SU-DHL-6 (cell line): Measurements from ENCODE around the gene SEC63.
"Not testable (repeated sequence)": the region's sequence is repeated elsewhere in the genome, so short reads cannot be mapped to it uniquely, and the experiment has no call there.

Experiments used
- H2AFZ ChIP-seq: fragments of 200-600 bp; sonication (generic); 2 replicates; pipeline ENCODE4 v1.6.1; 2014; ENCODE audit warnings: low read depth, mild to moderate bottlenecking, moderate library complexity, mixed read lengths, antibody characterized with exemption, low read length; ENCODE audit not compliant: severe bottlenecking
- H3F3A ChIP-seq: fragments of 200-600 bp; shearing (Covaris generic); 2 replicates; pipeline ENCODE4 v1.6.0; 2016; ENCODE audit warnings: antibody characterized with exemption, mild to moderate bottlenecking; ENCODE audit not compliant: insufficient read depth
- H3K27ac ChIP-seq: fragments of 200-600 bp; sonication (generic); 2 replicates; pipeline ENCODE4 v1.5.1; 2016; ENCODE audit warnings: low read depth, mild to moderate bottlenecking, low read length, moderate library complexity, mixed read lengths
- H3K27me3 ChIP-seq: fragments of 200-600 bp; sonication (generic), shearing (Covaris generic); 2 replicates; pipeline ENCODE4 v1.6.0; 2014; ENCODE audit warnings: mild to moderate bottlenecking, low read length
- H3K36me3 ChIP-seq: fragments of 200-600 bp; sonication (generic); 2 replicates; pipeline ENCODE4 v1.6.1; 2014; ENCODE audit warnings: mild to moderate bottlenecking, low read length, mixed read lengths
- H3K4me2 ChIP-seq: fragments of 300-600, 200-600 bp; shearing (Covaris generic), sonication (generic); 2 replicates; pipeline ENCODE4 v1.6.0; 2014; ENCODE audit warnings: low read length, low read depth, mild to moderate bottlenecking; ENCODE audit not compliant: poor library complexity, severe bottlenecking
- H3K4me3 ChIP-seq: fragments of 200-600 bp; sonication (generic); 2 replicates; pipeline ENCODE4 v1.5.1; 2014; ENCODE audit warnings: antibody characterized with exemption, low read length, mild to moderate bottlenecking, mixed read lengths; ENCODE audit not compliant: insufficient read depth, poor library complexity, severe bottlenecking
- H3K79me2 ChIP-seq: fragments of 200-600 bp; sonication (generic); 2 replicates; pipeline ENCODE4 v1.6.1; 2014; ENCODE audit warnings: mild to moderate bottlenecking, low read length, moderate library complexity; ENCODE audit not compliant: insufficient read depth
- H3K9ac ChIP-seq: fragments of 200-600 bp; sonication (generic); 2 replicates; pipeline ENCODE4 v1.7.0; 2014; ENCODE audit warnings: mild to moderate bottlenecking, low read length
- H3K9me2 ChIP-seq: fragments of 200-600 bp; sonication (generic); replicated peaks from 2 replicates; pipeline ENCODE4 v1.6.1; 2014; ENCODE audit warnings: low read length; ENCODE audit not compliant: insufficient read depth
- H3K9me3 ChIP-seq: fragments of 200-600 bp; sonication (generic); 2 replicates; pipeline ENCODE4 v1.6.1; 2014; ENCODE audit warnings: low read length, mixed read lengths; ENCODE audit not compliant: insufficient read depth
- H4K20me1 ChIP-seq: fragments of 200-600 bp; sonication (generic); 2 replicates; pipeline ENCODE4 v1.6.1; 2014; ENCODE audit warnings: low read depth, mild to moderate bottlenecking, antibody characterized with exemption, low read length, moderate library complexity, mixed read lengths
- CTCF ChIP-seq: fragments of 200-600 bp; sonication (generic); IDR thresholded peaks from one replicate; pipeline ENCODE4 v1.5.1; 2017; ENCODE audit warnings: antibody characterized with exemption, mild to moderate bottlenecking, low read length, moderate library complexity; ENCODE audit not compliant: insufficient read depth, poor library complexity, severe bottlenecking
- EZH2phosphoT487 ChIP-seq: fragments of 200-600 bp; sonication (generic), shearing (Covaris generic); conservative IDR thresholded peaks from 2 replicates; pipeline ENCODE4 v1.6.1; 2018; ENCODE audit warnings: mild to moderate bottlenecking, antibody characterized with exemption, low read length, moderate library complexity, mixed read lengths

The SEC63 gene

GRCh38 chr6:107991772-107992550, 34.0 kb upstream of the SEC63 start:
- Histone ChIP-seq H3K9me2 (no peaks in the 10 kb centered on the region), H2AFZ (no peak overlapping the region), H4K20me1 (no peaks in the 10 kb centered on the region), H3K9me3 (no peaks in the 10 kb centered on the region), H3K79me2 (no peaks in the 10 kb centered on the region), H3K4me3 (no peak overlapping the region), H3F3A (no peaks in the 10 kb centered on the region), H3K27ac (no peak overlapping the region), H3K36me3 (no peaks in the 10 kb centered on the region), H3K9ac (no peak overlapping the region), H3K4me2 (no peak overlapping the region), H3K27me3 (no peaks in the 10 kb centered on the region)
- TF ChIP-seq EZH2phosphoT487, result no peak
- TF ChIP-seq CTCF, result no peak

GRCh38 chr6:107991061-107991460, 33.1 kb upstream of the SEC63 start:
- H3K9ac ChIP-seq, result no peak overlapping the region
- no peaks in the 10 kb centered on the region for H4K20me1 ChIP-seq
- H3K27ac ChIP-seq, result no peak overlapping the region
- H3F3A ChIP-seq, result no peaks in the 10 kb centered on the region
- no peaks in the 10 kb centered on the region for H3K9me2 ChIP-seq
- no peak overlapping the region for H3K4me2 ChIP-seq
- no peak overlapping the region for H3K4me3 ChIP-seq
- H3K79me2 ChIP-seq, result no peaks in the 10 kb centered on the region
- TF ChIP-seq EZH2phosphoT487, result no peak
- no peaks in the 10 kb centered on the region for H3K9me3 ChIP-seq
- no peaks in the 10 kb centered on the region for H3K36me3 ChIP-seq
- H3K27me3 ChIP-seq, result no peaks in the 10 kb centered on the region
- H2AFZ ChIP-seq, result no peak overlapping the region

- H3K9ac ChIP-seq, H3K9me2 ChIP-seq, H3F3A ChIP-seq, H3K4me3 ChIP-seq, H3K36me3 ChIP-seq, H3K27ac ChIP-seq, H3K27me3 ChIP-seq, H3K79me2 ChIP-seq, H3K4me2 ChIP-seq, H4K20me1 ChIP-seq, H3K9me3 ChIP-seq, H2AFZ ChIP-seq: not testable (repeated sequence)
Observed at GRCh38 chr6:107990587-107990986, 32.6 kb upstream of the SEC63 start.

DNA sequence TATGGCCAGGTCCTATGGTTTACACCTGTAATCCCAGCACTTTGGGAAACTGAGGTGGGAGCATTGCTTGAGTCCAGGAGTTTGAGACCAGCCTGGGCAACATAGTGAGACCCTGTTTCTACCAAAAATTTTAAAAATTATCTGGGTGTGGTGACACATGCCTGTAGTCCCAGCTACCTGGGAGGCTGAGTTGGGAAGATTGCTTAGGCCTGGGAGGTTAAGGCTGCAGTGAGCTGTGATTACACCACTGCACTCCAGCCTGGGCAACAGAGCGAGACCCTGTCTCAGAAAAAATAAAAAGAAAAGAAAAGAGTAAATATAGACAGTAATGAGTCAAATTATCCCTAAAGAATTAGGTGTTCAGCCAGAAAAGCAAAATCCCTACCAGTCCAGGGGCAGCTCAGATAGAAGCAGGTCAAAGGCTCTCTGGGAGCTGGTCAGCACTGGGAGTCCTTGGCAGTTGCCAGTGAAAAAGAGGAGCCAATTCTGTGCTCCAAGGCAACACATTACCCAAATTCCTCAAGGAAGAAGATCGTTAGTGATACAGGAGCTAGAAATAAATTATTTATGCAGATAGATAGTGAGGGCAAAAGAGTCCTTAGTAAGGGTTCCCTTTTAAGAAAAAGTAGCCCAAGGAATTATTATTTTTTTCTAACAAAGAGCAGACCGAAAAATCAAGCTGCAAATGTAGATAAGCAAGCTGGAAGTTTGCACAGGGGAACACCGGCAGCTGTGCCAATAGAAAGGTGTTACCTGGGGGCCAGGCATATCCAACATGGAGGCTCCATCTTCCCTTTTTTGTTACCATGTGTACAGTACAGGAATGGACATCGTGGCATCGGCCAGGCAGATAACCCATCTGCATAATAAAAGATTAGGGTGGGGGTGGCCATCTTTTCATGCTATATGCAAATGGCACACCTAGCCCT, 31.4 kb upstream of the SEC63 start:
- Histone ChIP-seq H3K27ac (no peak overlapping the region), H3K9me2 (no peaks in the 10 kb centered on the region), H3K9me3 (no peaks in the 10 kb centered on the region), H3K4me2 (no peak overlapping the region), H3F3A (no peaks in the 10 kb centered on the region), H3K27me3 (no peaks in the 10 kb centered on the region), H3K79me2 (no peaks in the 10 kb centered on the region), H3K9ac (no peak overlapping the region), H3K4me3 (no peak overlapping the region), H4K20me1 (no peaks in the 10 kb centered on the region), H2AFZ (no peak overlapping the region), H3K36me3 (no peaks in the 10 kb centered on the region)
- TF ChIP-seq CTCF (no peak), EZH2phosphoT487 (no peak)
